Uterus (tissue), 4 donors: Measurements from ENCODE around the gene CCNL1. TPM values are rescaled to one million over a fixed set of nuclear protein-coding genes. Genes with fewer than 3 reads are reported as not detected.
A peak's percentile ranks its signal among the peaks of the same experiment; 100 is the strongest.

Experiments
- DNase-seq, 2 donors: peaks; one replicate each; pipeline ENCODE4 v3.0.0-alpha.2; 2019 to 2020
- H3K27ac ChIP-seq, 2 donors: fragments of 200-600 bp; sonication (generic); 1 replicate in 1 of 2; 2 replicates in 1 of 2; pipeline ENCODE4 v1.5.1; 2016 to 2018
- H3K27me3 ChIP-seq, 2 donors: fragments of 200-600 bp; sonication (generic); one replicate each; pipeline ENCODE4 v1.5.1; 2018 to 2019; ENCODE audit warnings: control low read depth in 1 of 2
- H3K36me3 ChIP-seq, 2 donors: fragments of 200-600 bp; sonication (generic); one replicate each; pipeline ENCODE4 v1.5.1; 2019; ENCODE audit warnings: control low read depth in 1 of 2
- H3K4me1 ChIP-seq, 2 donors: fragments of 200-600 bp; sonication (generic); one replicate each; pipeline ENCODE4 v1.5.1; 2018 to 2019; ENCODE audit warnings: control low read depth in 1 of 2
- H3K4me3 ChIP-seq, 2 donors: fragments of 200-600 bp; sonication (generic); 1 replicate in 1 of 2; 2 replicates in 1 of 2; pipeline ENCODE4 v1.5.1; 2018 to 2019; ENCODE audit warnings: mild to moderate bottlenecking in 1 of 2
- H3K9me3 ChIP-seq, 2 donors: fragments of 200-600 bp; sonication (generic); one replicate each; pipeline ENCODE4 v1.5.1; 2019; ENCODE audit warnings: control low read depth in 1 of 2
- CTCF ChIP-seq, 4 experiments: fragments of 200-600 bp in 2 of 4; fragments of 450-650 bp in 2 of 4; sonication (generic) in 2 of 4; IDR thresholded peaks; one replicate each; pipeline ENCODE4 v1.5.1; 2016 to 2019; ENCODE audit warnings: antibody characterized with exemption in 4 of 4, mild to moderate bottlenecking in 2 of 4, moderate library complexity in 1 of 4
- POLR2A ChIP-seq, 2 donors: fragments of 450-650 bp; IDR thresholded peaks; one replicate each; pipeline ENCODE4 v1.6.1; 2016; ENCODE audit warnings: antibody characterized with exemption in 2 of 2, mild to moderate bottlenecking in 1 of 2, moderate library complexity in 1 of 2
- intact Hi-C: fragments of 100-400 bp; cut with DNase I; formaldehyde crosslinking; loops from one replicate; pipeline ENCODE4 v1.15.1; 2023; ENCODE audit warnings: low total_unique reads
- total RNA-seq, 4 donors: library from RNA; depleted of rRNA in 3 of 4; stranded (reverse); fragments of >200 nt in 3 of 4; gene quantifications; one replicate each; pipeline versions ENCODE4 v1.1.0 to v1.2.4, GENCODE V29; 2014 to 2023
- donor health status: DM: yes; HTN: yes; CAD: no.

Gene CCNL1
- total RNA-seq, 4 donors from 2014 or later, result 100 to 252 (median 155) TPM

GRCh38 chr3:157145606-157146322 lies 14.2 kb downstream of the CCNL1 start:
- no peak for DNase-seq
- TF ChIP-seq POLR2A (IDR thresholded peaks at IDR 0.05), result no peak
- no peak for TF ChIP-seq CTCF (IDR thresholded peaks at IDR 0.05)
- Histone ChIP-seq H3K27ac (no peak overlapping the region), H3K27me3 (no peaks in the 10 kb centered on the region), H3K4me3 (no peak overlapping the region), H3K36me3 (peaks cover 0 to 4% of the 10 kb centered on the region in 2 donors), H3K4me1 (no peaks in the 10 kb centered on the region), H3K9me3 (no peaks in the 10 kb centered on the region)
- intact Hi-C loops, result no loop called here

- no peak overlapping the region for H3K27ac ChIP-seq
- no peaks in the 10 kb centered on the region for H3K9me3 ChIP-seq
- H3K4me3 ChIP-seq, result no peak overlapping the region
- H3K36me3 ChIP-seq, result no peaks in the 10 kb centered on the region
- intact Hi-C loops, result no loop called here
- TF ChIP-seq POLR2A (IDR thresholded peaks at IDR 0.05), result no peak
- TF ChIP-seq CTCF (IDR thresholded peaks at IDR 0.05), result no peak
- H3K4me1 ChIP-seq, result no peaks in the 10 kb centered on the region
- H3K27me3 ChIP-seq, result no peaks in the 10 kb centered on the region
- DNase-seq, result no peak
These were observed 17.6 kb downstream of the CCNL1 start for GRCh38 chr3:157142315-157142714.

- no peaks in the 10 kb centered on the region for H3K9me3 ChIP-seq
- TF ChIP-seq POLR2A (IDR thresholded peaks at IDR 0.05) (no peak), CTCF (IDR thresholded peaks at IDR 0.05) (no peak)
- no peak overlapping the region for H3K27ac ChIP-seq
- intact Hi-C loops, result loop anchor here (10.0 kb wide), 1 partner anchor 465 kb away; the partner anchor contains the start of gene TIPARP
- H3K4me1 ChIP-seq, result no peaks in the 10 kb centered on the region
- H3K36me3 ChIP-seq, result no peaks in the 10 kb centered on the region
- H3K4me3 ChIP-seq, result no peak overlapping the region
- no peaks in the 10 kb centered on the region for H3K27me3 ChIP-seq
- no peak for DNase-seq
These were observed 19.9 kb downstream of the CCNL1 start for GRCh38 chr3:157139938-157140534.

GRCh38 chr3:157136647-157137387 lies 23.1 kb downstream of the CCNL1 start:
- Histone ChIP-seq H3K36me3 (no peaks in the 10 kb centered on the region), H3K27ac (peak overlapping the region; percentile 43 to 51)

More at GRCh38 chr3:157136647-157137387, 23.1 kb downstream of the CCNL1 start:
- Histone ChIP-seq H3K4me1 (no peaks in the 10 kb centered on the region), H3K4me3 (no peak overlapping the region), H3K27me3 (no peaks in the 10 kb centered on the region), H3K9me3 (no peaks in the 10 kb centered on the region)
- TF ChIP-seq POLR2A (IDR thresholded peaks at IDR 0.05) (no peak), CTCF (IDR thresholded peaks at IDR 0.05) (no peak)
- no peak for DNase-seq
- intact Hi-C loops, result loop anchor here (10.0 kb wide), 1 partner anchor 462 kb away; the partner anchor contains the start of gene TIPARP
